ENCODE data around the gene HSPB1. TPM values are rescaled to one million over a fixed set of nuclear protein-coding genes. Genes with fewer than 3 reads are reported as not detected.
"Not testable (repeated sequence)": the region's sequence is repeated elsewhere in the genome, so short reads cannot be mapped to it uniquely, and the experiment has no call there.

HSPB1 gene
- total RNA-seq, 1 experiment from 2014 or later, result 202 TPM

- ChIA-PET POLR2A (interaction anchor here (0.6 kb wide), 1 partner anchor 8 kb away, joined by 4 read pairs; no protein-coding TSS in a partner anchor), CTCF (interaction anchor here (1.0 to 3.0 kb wide), 5 partner anchors 9 to 90 kb away, joined by 3 to 17 read pairs (median 3); no protein-coding TSS in a partner anchor)
- H3K36me3 Mint-ChIP-seq, result no peaks in the 10 kb centered on the region
- H3K4me3 Mint-ChIP-seq, result peak overlapping the region; percentile 53
- H3K4me1 Mint-ChIP-seq, result peaks cover 33% of the 10 kb centered on the region
- DNase-seq (ENCODE audit: low spot score) (no peak), ATAC-seq (no peak)
- TF ChIP-seq AFF4 (CRISPR knock-in tag; IDR thresholded peaks at IDR 0.05; ENCODE audit: borderline replicate concordance), result no peak
- TF ChIP-seq ZMAT4 (CRISPR knock-in tag; IDR thresholded peaks at IDR 0.05), result no peak
- TF ChIP-seq ARID4B (CRISPR knock-in tag; IDR thresholded peaks at IDR 0.05; ENCODE audit: borderline replicate concordance), result no peak
- no peaks in the 10 kb centered on the region for H3K9me3 Mint-ChIP-seq
- peaks cover 4% of the 10 kb centered on the region; the same call in 1 of the 2 replicates for H3K27me3 Mint-ChIP-seq (ENCODE audit: low read depth)
- H3K27ac Mint-ChIP-seq, result peak overlapping the region; percentile 68; the same call in 1 of the 2 replicates
Observed at GRCh38 chr7:76268376-76268775, 34.1 kb upstream of the HSPB1 start.

GRCh38 chr7:76269895-76270294 is 32.6 kb upstream of the HSPB1 start:
- ATAC-seq, result peak; percentile 4; the same call in 1 of the 2 replicates
- TF ChIP-seq ATF1 (CRISPR knock-in tag; IDR thresholded peaks at IDR 0.05) (no peak), EMX1 (CRISPR knock-in tag; IDR thresholded peaks at IDR 0.05) (no peak), RELA (CRISPR knock-in tag; IDR thresholded peaks at IDR 0.05; ENCODE audit: borderline replicate concordance) (no peak)
- CTCF ChIA-PET, result interaction anchor here (0.6 to 3.0 kb wide), 13 partner anchors 8 to 1451 kb away, joined by 3 to 17 read pairs (median 3); no protein-coding TSS in a partner anchor
- H3K27ac Mint-ChIP-seq, result 0 out of 2 replicates have a peak overlapping the region, but pooled peaks have one; percentile 51
- POLR2A ChIA-PET, result interaction anchor here (0.8 kb wide), 1 partner anchor 12 kb away, joined by 3 read pairs; no protein-coding TSS in a partner anchor
- no peak for DNase-seq (ENCODE audit: low spot score)
- no peaks in the 10 kb centered on the region for H3K9me3 Mint-ChIP-seq
- H3K4me1 Mint-ChIP-seq, result peaks cover 38% of the 10 kb centered on the region
- H3K27me3 Mint-ChIP-seq (ENCODE audit: low read depth), result peaks cover 9% of the 10 kb centered on the region; the same call in 1 of the 2 replicates
- no peaks in the 10 kb centered on the region for H3K36me3 Mint-ChIP-seq
- peak overlapping the region; percentile 14 for H3K4me3 Mint-ChIP-seq

- not testable (repeated sequence) for H3K27me3 Mint-ChIP-seq (ENCODE audit: low read depth); H3K36me3 Mint-ChIP-seq; H3K9me3 Mint-ChIP-seq; DNase-seq (ENCODE audit: low spot score); H3K27ac Mint-ChIP-seq; ATAC-seq; H3K4me3 Mint-ChIP-seq
- CTCF ChIA-PET, result interaction anchor here (1.0 kb wide), 1 partner anchor 93 kb away, joined by 6 read pairs; no protein-coding TSS in a partner anchor
- POLR2A ChIA-PET, result interaction anchor here (0.6 to 0.7 kb wide), 2 partner anchors 50 to 1489 kb away, joined by 4 read pairs; no protein-coding TSS in a partner anchor
- H3K4me1 Mint-ChIP-seq, result peaks cover 38% of the 10 kb centered on the region
- TF ChIP-seq ZNF121 (CRISPR knock-in tag; IDR thresholded peaks at IDR 0.05), result peak; percentile 81; the same call in 1 of the 2 replicates
Observed at GRCh38 chr7:76271384-76271783, 31.1 kb upstream of the HSPB1 start.

GRCh38 chr7:76272142-76272541 is 30.3 kb upstream of the HSPB1 start:
- peaks cover 38% of the 10 kb centered on the region for H3K4me1 Mint-ChIP-seq
- DNase-seq (ENCODE audit: low spot score) (no peak), ATAC-seq (no peak)
- H3K36me3 Mint-ChIP-seq, result no peaks in the 10 kb centered on the region
- POLR2A ChIA-PET, result no interaction called here
- H3K27me3 Mint-ChIP-seq (ENCODE audit: low read depth), result peaks cover 14% of the 10 kb centered on the region; the same call in 1 of the 2 replicates
- CTCF ChIA-PET, result interaction anchor here (1.0 kb wide), 1 partner anchor 94 kb away, joined by 6 read pairs; no protein-coding TSS in a partner anchor
- H3K27ac Mint-ChIP-seq, result no peak overlapping the region
- no peak for TF ChIP-seq ETV6 (CRISPR knock-in tag; IDR thresholded peaks at IDR 0.05)
- peak; percentile 82 for TF ChIP-seq ZNF121 (CRISPR knock-in tag; IDR thresholded peaks at IDR 0.05)
- TF ChIP-seq ARID4B (CRISPR knock-in tag; IDR thresholded peaks at IDR 0.05; ENCODE audit: borderline replicate concordance), result no peak
- H3K4me3 Mint-ChIP-seq, result no peak overlapping the region
- no peaks in the 10 kb centered on the region for H3K9me3 Mint-ChIP-seq

Measured in WTC11 (cell line).